22Rv1 (cell line): Measurements from ENCODE around the gene AGAP1.

Source experiments
- H3K27ac ChIP-seq: fragments of 450-650 bp; 2 replicates; pipeline ENCODE4 v1.5.1; 2017
- ZFX ChIP-seq: fragments of 450-650 bp; IDR thresholded peaks from 2 replicates; pipeline ENCODE4 v1.6.1; 2017; ENCODE audit warnings: antibody characterized with exemption, borderline replicate concordance
- TF ChIP-seq, protein P1 (sequence below): fragments of 450-650 bp; IDR thresholded peaks from 2 replicates; pipeline ENCODE4 v1.5.1; 2017; ENCODE audit warnings: mild to moderate bottlenecking

The AGAP1 gene

DNA sequence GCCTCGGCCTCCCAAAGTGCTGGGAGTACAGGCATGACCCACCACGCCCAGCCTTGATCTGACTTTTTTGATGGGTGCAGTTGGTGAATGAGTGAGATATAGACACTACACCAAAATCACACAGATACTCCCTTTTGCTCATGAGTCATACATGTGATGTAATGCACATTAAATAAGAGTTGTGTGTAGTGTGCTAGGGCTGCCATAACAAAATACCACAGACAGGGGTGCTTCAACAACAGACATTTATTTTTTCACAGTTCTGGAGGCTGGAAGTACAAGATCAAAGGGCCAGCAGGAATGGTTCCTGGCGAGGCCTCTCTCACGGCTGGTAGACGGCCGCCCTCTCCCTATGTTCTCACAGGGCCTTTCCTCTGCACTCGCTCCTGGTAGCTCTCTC is 627.7 kb downstream of the AGAP1 start:
- TF ChIP-seq, protein P1, sequence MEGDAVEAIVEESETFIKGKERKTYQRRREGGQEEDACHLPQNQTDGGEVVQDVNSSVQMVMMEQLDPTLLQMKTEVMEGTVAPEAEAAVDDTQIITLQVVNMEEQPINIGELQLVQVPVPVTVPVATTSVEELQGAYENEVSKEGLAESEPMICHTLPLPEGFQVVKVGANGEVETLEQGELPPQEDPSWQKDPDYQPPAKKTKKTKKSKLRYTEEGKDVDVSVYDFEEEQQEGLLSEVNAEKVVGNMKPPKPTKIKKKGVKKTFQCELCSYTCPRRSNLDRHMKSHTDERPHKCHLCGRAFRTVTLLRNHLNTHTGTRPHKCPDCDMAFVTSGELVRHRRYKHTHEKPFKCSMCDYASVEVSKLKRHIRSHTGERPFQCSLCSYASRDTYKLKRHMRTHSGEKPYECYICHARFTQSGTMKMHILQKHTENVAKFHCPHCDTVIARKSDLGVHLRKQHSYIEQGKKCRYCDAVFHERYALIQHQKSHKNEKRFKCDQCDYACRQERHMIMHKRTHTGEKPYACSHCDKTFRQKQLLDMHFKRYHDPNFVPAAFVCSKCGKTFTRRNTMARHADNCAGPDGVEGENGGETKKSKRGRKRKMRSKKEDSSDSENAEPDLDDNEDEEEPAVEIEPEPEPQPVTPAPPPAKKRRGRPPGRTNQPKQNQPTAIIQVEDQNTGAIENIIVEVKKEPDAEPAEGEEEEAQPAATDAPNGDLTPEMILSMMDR, result no peak
- TF ChIP-seq ZFX, result no peak

GRCh38 chr2:236122236-236122635 is 628.4 kb downstream of the AGAP1 start:
- no peak for TF ChIP-seq ZFX
- TF ChIP-seq, protein P1, result no peak
- no peak overlapping the region for H3K27ac ChIP-seq

More for the DNA sequence above, 627.7 kb downstream of the AGAP1 start:
- H3K27ac ChIP-seq, result no peak overlapping the region

- H3K27ac ChIP-seq, result no peak overlapping the region
- TF ChIP-seq, protein P1, result no peak
- TF ChIP-seq ZFX, result no peak
These were observed 629.9 kb downstream of the AGAP1 start for GRCh38 chr2:236123716-236124115.

- TF ChIP-seq, protein P1, result no peak
- no peak overlapping the region for H3K27ac ChIP-seq
These were observed 630.5 kb downstream of the AGAP1 start for GRCh38 chr2:236124182-236124893.

GRCh38 chr2:236125541-236125940 is 631.7 kb downstream of the AGAP1 start:
- no peak for TF ChIP-seq ZFX
- TF ChIP-seq, protein P1, result no peak
- no peak overlapping the region for H3K27ac ChIP-seq

DNA sequence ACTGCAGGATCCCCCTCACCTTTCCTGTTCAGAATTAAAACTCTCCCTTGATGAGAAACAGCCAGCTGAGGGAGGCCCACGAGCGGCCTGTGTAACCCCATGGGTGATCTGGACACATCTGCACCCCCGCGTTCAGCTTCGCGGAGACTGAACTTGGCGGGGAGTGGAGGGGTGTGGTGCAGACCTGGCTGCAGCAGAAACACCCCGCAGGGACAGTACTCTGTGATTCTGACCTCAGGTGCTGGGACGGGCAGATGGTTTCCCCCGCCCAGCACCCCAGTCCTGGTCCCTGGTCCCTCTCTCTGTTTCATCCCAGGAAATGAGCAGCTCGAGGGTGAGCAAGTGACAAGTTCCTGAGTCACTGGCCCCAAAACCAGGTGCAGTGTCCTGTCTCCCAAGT is 633.2 kb downstream of the AGAP1 start:
- no peak overlapping the region for H3K27ac ChIP-seq
- TF ChIP-seq, protein P1, result no peak
- TF ChIP-seq ZFX, result no peak

DNA sequence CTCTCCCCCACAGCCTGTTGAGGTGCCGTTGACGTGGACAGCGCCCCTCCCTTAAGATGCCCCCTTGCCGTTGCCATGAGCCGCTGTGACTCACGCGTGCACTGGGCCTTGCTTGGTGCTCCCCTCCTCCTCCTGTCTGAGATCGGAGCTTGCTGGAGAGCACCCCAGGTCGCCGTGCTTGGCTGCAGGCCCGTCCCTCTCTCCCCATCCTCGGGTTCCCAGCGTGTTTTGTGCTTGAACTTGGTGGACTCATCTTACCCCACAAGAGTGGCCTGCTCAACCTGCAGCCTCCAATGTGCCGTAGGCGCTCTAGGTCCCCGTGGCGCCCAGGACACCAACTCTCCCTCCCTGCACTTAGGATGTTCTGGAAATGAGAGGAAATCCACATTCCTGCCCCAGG is 634.5 kb downstream of the AGAP1 start:
- no peak for TF ChIP-seq ZFX
- TF ChIP-seq, protein P1, result no peak
- H3K27ac ChIP-seq, result no peak overlapping the region
